ENCODE measurements around the gene PDCD5.

The PDCD5 gene

DNA sequence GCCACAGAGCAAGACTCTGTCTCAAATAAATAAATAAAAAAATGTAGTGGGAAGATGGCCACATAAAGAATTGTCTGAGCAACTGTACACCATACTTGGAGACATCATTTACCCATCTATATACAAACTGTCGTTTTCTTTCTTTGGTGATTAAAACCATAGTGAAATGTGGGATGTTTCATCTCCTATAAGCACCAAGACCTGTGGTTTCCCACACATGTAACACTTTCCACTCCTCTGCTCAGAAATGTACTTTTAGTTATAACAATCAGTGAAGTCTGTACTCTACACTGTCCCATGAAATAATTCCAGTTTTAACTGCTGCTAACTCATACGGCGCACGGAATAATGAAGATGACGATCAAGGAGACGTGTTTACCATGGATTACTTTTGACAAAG lies 18.3 kb downstream of the PDCD5 start:
- Mint-ChIP-seq H3K4me3 (no peak overlapping the region), H3K36me3 (ENCODE audit: low read depth) (peaks cover 30% of the 10 kb centered on the region), H3K27ac (no peak overlapping the region), H3K27me3 (ENCODE audit: low read depth) (no peaks in the 10 kb centered on the region), H3K4me1 (ENCODE audit: low read depth) (peaks cover 6% of the 10 kb centered on the region), H3K9me3 (no peaks in the 10 kb centered on the region)
- no peak for DNase-seq (ENCODE audit: low spot score)

DNA sequence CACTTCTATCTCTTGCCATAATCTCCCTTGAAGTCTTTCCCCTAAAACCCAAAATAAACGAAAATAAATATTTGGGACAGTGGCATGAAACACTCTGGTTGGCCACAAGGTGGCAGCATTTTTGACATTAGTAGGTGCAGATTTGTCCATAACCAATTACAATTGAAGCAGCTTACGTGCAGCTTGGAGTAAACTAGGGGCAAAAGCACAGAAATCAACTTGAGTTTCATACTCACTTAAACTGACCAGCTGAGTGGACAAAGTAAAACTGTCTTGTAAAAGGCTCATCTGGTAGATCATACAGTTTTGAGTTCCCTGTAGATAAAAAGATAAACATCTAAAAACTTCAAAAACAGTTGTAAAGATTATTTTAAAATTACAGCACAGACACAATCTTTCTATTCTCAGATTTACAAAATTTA lies 18.8 kb downstream of the PDCD5 start:
- Mint-ChIP-seq H3K36me3 (ENCODE audit: low read depth) (peaks cover 27% of the 10 kb centered on the region), H3K27ac (peak overlapping the region; percentile 32), H3K4me1 (ENCODE audit: low read depth) (peaks cover 6% of the 10 kb centered on the region), H3K4me3 (no peak overlapping the region), H3K27me3 (ENCODE audit: low read depth) (no peaks in the 10 kb centered on the region), H3K9me3 (no peaks in the 10 kb centered on the region)
- DNase-seq (ENCODE audit: low spot score): peak; percentile 10

DNA sequence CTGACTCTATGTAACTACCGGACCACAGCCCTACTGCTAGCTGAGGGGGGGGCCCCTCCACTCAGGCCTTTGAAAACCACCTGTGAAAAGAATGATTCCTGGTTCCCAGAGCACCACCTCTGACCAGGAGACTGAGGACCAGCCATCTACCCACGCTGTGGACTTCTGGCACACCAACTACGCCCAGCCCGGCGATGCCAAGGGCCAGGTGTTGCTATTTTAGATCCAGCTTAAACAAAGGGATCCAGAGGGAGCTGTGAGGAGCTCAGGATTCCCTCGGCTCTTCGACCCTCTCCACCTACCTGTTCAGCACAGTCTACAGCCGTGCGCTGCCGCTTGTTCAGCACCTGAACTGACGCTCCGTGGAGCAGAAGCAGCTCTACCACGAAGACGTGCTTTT lies 23.0 kb downstream of the PDCD5 start:
- Mint-ChIP-seq H3K27ac (no peak overlapping the region), H3K27me3 (ENCODE audit: low read depth) (no peaks in the 10 kb centered on the region), H3K9me3 (no peaks in the 10 kb centered on the region), H3K4me1 (ENCODE audit: low read depth) (peaks cover 6% of the 10 kb centered on the region), H3K36me3 (ENCODE audit: low read depth) (peaks cover 21% of the 10 kb centered on the region), H3K4me3 (no peak overlapping the region)
- DNase-seq (ENCODE audit: low spot score): no peak

DNA sequence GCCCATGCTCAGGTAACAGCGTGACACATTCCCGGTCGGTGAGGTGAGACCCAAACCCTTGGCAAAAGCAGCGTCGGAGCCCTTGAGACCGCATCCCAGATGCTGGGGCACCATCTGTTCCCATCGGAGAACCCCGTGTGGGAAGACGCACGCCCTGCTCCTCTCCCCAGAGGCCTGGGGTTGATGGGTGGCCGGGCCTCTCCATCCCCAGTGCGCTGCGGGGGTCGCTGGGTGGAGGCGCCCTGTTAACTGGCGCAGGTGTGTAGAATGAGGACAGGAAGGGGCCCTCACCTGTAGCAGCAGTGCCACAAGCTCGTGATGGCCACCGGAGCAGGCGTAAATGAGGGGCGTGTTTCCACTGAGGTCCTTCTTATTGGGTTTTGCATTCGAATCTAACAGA lies 24.6 kb downstream of the PDCD5 start:
- Mint-ChIP-seq H3K27ac (no peak overlapping the region), H3K4me1 (ENCODE audit: low read depth) (no peaks in the 10 kb centered on the region), H3K27me3 (ENCODE audit: low read depth) (no peaks in the 10 kb centered on the region), H3K36me3 (ENCODE audit: low read depth) (peaks cover 17% of the 10 kb centered on the region), H3K4me3 (no peak overlapping the region), H3K9me3 (no peaks in the 10 kb centered on the region)
- no peak for DNase-seq (ENCODE audit: low spot score)

DNA sequence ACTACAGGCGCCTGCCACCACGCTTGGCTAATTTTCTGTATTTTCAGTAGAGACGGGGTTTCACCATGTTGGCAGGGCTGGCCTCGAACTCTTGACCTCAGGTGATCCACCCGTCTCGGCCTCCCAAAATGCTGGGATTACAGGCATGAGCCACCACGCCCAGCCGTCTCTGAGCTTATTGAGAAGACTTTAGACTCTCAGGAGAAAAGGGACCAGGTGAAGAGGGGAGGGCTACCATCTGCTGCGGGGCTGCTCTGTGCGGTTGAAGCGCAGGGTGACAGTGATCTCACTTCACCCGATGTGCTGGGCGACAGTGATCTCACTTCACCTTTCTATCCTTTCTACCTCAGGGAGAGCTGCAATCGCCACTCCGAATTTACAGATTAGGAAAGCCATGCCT lies 25.3 kb downstream of the PDCD5 start:
- no peaks in the 10 kb centered on the region for H3K27me3 Mint-ChIP-seq (ENCODE audit: low read depth)
- no peak overlapping the region for H3K27ac Mint-ChIP-seq
- no peaks in the 10 kb centered on the region for H3K4me1 Mint-ChIP-seq (ENCODE audit: low read depth)
- H3K36me3 Mint-ChIP-seq (ENCODE audit: low read depth): peaks cover 17% of the 10 kb centered on the region
- no peak for DNase-seq (ENCODE audit: low spot score)
- no peaks in the 10 kb centered on the region for H3K9me3 Mint-ChIP-seq
- no peak overlapping the region for H3K4me3 Mint-ChIP-seq

DNA sequence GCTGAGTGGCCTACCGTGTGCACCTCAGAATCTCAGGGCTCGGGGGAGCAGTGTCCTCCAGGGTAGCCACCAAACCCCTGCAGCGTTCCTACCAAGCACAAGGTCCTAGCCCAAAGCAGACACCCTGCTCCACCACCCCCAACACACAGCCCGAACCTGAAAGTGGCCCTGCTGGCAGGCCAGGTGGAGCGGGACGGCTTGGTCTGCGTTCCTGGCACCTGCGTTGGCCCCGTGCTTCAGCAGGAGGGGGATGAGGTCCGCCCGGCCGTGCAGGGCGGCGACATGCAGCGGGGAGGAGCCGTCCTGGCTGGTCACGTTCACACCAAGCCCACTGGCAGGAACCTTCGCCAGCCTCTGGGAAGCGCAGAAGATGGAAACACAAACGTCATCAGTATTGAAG lies 26.5 kb downstream of the PDCD5 start:
- H3K4me3 Mint-ChIP-seq: no peak overlapping the region
- no peaks in the 10 kb centered on the region for H3K4me1 Mint-ChIP-seq (ENCODE audit: low read depth)
- peaks cover 19% of the 10 kb centered on the region for H3K36me3 Mint-ChIP-seq (ENCODE audit: low read depth)
- no peak for DNase-seq (ENCODE audit: low spot score)
- no peaks in the 10 kb centered on the region for H3K27me3 Mint-ChIP-seq (ENCODE audit: low read depth)
- H3K27ac Mint-ChIP-seq: no peak overlapping the region
- H3K9me3 Mint-ChIP-seq: no peaks in the 10 kb centered on the region

DNA sequence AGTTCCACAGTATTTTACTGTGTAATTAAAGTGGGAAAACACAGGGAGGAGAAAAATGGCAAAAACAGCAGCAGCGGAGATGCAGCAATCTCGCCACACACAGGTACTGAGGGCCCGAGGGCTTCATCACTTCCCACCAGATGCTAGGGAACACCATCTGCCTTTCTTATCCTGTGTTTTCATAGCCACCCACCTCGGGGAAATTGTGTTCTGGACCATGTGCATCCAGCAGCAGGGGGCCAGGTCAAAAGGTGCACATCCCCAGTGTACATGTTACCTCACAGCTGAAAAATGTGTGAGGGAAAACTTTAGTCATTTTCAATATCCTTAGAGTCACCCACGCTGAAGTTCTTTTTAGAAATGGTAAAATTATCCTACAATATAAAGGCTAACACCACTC lies 30.2 kb downstream of the PDCD5 start:
- Mint-ChIP-seq H3K36me3 (ENCODE audit: low read depth) (peaks cover 36% of the 10 kb centered on the region), H3K27ac (no peak overlapping the region), H3K27me3 (ENCODE audit: low read depth) (no peaks in the 10 kb centered on the region), H3K4me1 (ENCODE audit: low read depth) (no peaks in the 10 kb centered on the region), H3K9me3 (no peaks in the 10 kb centered on the region), H3K4me3 (no peak overlapping the region)
- no peak for DNase-seq (ENCODE audit: low spot score)

DNA sequence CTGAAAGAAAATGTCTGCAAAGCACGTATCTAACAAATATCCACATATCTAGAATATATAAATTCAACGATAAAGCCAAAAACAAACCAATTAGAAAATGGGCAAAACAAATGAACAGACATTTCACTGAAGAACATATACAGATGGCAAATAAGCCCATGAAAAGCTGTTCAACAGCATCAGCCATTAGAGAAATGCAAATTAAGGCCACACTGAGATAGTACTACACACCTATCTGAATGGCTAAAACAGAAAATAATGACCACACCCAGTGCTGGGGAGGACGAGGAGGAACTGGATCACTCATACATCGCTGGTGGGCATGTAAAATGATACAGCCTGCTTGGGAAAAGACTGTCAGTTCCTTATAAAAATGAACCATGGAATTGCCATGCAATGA lies 32.0 kb downstream of the PDCD5 start:
- H3K9me3 Mint-ChIP-seq: no peaks in the 10 kb centered on the region
- H3K27ac Mint-ChIP-seq: no peak overlapping the region
- H3K36me3 Mint-ChIP-seq (ENCODE audit: low read depth): peaks cover 35% of the 10 kb centered on the region
- no peak overlapping the region for H3K4me3 Mint-ChIP-seq
- no peak for DNase-seq (ENCODE audit: low spot score)
- no peaks in the 10 kb centered on the region for H3K27me3 Mint-ChIP-seq (ENCODE audit: low read depth)
- H3K4me1 Mint-ChIP-seq (ENCODE audit: low read depth): no peaks in the 10 kb centered on the region

DNA sequence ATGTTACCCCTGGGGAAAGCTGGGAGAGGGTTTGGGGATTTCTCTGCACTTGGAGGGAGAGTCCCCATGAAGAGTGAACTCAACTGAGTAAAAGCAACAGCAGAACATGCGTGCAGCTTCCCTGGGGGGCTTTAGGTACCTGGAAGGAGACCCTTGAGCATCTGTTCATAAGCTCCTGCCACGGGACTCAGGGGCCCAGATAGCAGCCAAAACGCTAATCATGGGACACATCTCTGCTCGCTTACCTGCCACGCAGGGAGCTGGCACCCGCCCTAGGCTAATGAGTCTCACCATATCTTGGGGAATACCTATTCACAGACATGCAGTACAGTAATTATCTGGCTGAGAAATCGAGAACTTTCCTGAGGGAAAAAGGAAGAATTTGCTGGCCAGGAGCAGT lies 33.9 kb downstream of the PDCD5 start:
- no peaks in the 10 kb centered on the region for H3K27me3 Mint-ChIP-seq (ENCODE audit: low read depth)
- H3K9me3 Mint-ChIP-seq: no peaks in the 10 kb centered on the region
- DNase-seq (ENCODE audit: low spot score): no peak
- H3K4me1 Mint-ChIP-seq (ENCODE audit: low read depth): no peaks in the 10 kb centered on the region
- peaks cover 36% of the 10 kb centered on the region for H3K36me3 Mint-ChIP-seq (ENCODE audit: low read depth)
- H3K4me3 Mint-ChIP-seq: no peak overlapping the region
- no peak overlapping the region for H3K27ac Mint-ChIP-seq

DNA sequence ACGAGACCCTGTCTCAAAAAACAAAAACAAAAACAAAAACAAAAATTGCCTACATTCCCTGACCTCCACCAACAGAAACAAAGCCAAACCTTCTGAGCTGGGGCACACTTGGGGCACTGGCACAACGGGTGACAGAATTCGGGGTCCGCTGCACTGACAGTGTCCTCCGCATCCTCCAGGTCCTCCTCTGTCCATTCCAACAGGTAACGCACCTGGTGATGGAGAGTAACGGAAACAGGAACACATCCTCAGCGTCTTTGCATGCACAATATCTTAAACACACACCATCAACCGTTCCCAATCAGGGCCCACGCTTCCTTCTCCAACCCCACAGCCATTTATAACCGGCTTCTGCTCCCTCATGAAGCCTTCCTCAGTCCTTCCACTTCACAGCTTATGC lies 34.6 kb downstream of the PDCD5 start:
- H3K27me3 Mint-ChIP-seq (ENCODE audit: low read depth): no peaks in the 10 kb centered on the region
- no peak overlapping the region for H3K27ac Mint-ChIP-seq
- DNase-seq (ENCODE audit: low spot score): no peak
- no peak overlapping the region for H3K4me3 Mint-ChIP-seq
- H3K9me3 Mint-ChIP-seq: no peaks in the 10 kb centered on the region
- peaks cover 36% of the 10 kb centered on the region for H3K36me3 Mint-ChIP-seq (ENCODE audit: low read depth)
- H3K4me1 Mint-ChIP-seq (ENCODE audit: low read depth): no peaks in the 10 kb centered on the region

DNA sequence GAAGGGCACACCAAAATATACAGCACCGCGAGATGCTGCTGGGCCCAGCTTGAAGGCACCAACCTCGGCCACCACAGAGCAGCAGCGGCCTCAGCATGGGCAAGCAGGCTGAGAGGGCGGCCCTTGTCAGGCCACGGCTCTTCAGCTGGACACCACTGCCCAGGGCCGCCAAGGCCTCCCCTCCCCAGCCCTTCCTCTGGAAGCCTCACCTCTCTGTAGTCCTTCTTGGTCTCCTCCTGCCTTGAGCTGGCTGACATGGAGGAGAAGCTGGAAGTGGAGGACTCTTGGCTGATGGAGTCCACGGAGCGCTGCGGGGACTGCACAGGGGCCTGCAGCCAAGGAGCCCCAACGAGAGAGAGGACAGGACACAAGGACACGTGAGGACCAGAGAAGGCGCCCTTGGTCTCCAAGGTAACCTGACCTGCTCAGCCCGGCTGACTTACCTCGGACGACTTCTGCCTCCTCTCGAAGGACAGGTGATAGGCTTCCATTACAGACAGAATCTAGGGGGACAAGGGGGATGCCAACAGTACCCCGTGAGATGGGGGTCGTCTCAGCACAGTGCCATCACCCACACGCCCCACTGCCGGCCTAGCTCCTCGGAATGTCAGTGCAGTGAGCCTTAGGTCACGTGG lies 38.2 kb downstream of the PDCD5 start:
- Mint-ChIP-seq H3K9me3 (no peaks in the 10 kb centered on the region), H3K4me3 (no peak overlapping the region), H3K27me3 (ENCODE audit: low read depth) (no peaks in the 10 kb centered on the region), H3K36me3 (ENCODE audit: low read depth) (peaks cover 38% of the 10 kb centered on the region), H3K4me1 (ENCODE audit: low read depth) (no peaks in the 10 kb centered on the region), H3K27ac (no peak overlapping the region)
- no peak for DNase-seq (ENCODE audit: low spot score)

DNA sequence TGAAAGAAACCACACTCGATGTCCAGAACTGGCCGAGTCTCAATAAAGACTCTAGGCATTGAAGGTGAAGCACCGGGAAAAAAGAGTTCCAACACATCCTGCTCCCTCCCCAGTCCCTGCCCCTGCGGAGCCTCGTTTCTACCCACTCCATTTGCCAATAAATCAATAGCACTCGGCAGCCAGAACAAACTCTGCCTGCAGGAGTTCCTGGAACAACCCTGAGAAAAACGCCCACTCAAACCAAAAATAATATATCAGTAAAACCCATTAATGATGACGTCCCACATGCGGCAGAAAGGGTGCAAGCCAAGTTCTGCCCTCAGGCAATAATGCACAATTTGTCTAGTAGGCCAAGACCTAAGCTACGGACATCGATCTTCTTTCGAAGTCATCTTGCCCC lies 41.0 kb downstream of the PDCD5 start:
- peaks cover 24% of the 10 kb centered on the region for H3K36me3 Mint-ChIP-seq (ENCODE audit: low read depth)
- DNase-seq (ENCODE audit: low spot score): no peak
- no peaks in the 10 kb centered on the region for H3K27me3 Mint-ChIP-seq (ENCODE audit: low read depth)
- H3K27ac Mint-ChIP-seq: no peak overlapping the region
- H3K4me3 Mint-ChIP-seq: no peak overlapping the region
- no peaks in the 10 kb centered on the region for H3K4me1 Mint-ChIP-seq (ENCODE audit: low read depth)
- H3K9me3 Mint-ChIP-seq: no peaks in the 10 kb centered on the region

DNA sequence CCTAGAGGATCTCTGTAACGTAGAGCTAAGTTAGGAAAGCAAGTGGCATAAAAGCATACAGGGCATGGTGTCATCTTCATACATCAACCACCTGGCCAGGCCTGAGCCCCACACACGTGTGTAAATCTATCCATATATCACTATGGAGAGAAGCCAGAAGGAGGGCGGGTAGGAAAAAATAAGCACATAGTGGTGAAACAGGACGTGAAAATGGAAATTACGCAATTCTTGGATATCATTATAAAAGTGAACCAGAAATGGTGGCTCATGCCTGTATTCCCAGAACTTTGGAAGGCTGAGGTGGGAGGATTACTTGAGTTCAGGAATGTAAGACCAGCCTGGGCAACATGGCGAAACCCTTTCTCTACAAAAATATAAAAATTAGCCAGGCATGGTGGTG lies 43.4 kb downstream of the PDCD5 start:
- Mint-ChIP-seq H3K9me3 (no peaks in the 10 kb centered on the region), H3K4me1 (ENCODE audit: low read depth) (no peaks in the 10 kb centered on the region), H3K27me3 (ENCODE audit: low read depth) (no peaks in the 10 kb centered on the region), H3K4me3 (no peak overlapping the region), H3K36me3 (ENCODE audit: low read depth) (peaks cover 19% of the 10 kb centered on the region), H3K27ac (no peak overlapping the region)
- no peak for DNase-seq (ENCODE audit: low spot score)

DNA sequence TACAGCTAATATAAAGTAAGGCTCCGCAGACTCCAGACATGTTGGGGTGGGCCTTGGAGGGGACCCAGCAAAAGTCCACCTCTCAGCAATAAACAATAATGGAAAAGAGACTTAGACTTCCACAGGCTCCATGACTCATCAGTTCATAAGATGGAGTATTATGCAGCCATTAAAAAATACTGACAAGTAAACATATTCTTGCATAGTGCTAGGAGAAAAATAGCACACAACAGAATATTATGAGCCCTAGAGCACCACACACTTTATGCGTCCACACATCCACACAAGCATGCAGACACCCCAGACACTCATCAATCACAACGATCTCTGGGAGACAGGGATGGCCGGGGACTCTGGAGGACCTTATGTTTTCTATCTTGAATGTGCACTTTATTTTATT lies 46.0 kb downstream of the PDCD5 start:
- no peaks in the 10 kb centered on the region for H3K4me1 Mint-ChIP-seq (ENCODE audit: low read depth)
- no peaks in the 10 kb centered on the region for H3K9me3 Mint-ChIP-seq
- H3K27me3 Mint-ChIP-seq (ENCODE audit: low read depth): no peaks in the 10 kb centered on the region
- no peak overlapping the region for H3K4me3 Mint-ChIP-seq
- no peak for DNase-seq (ENCODE audit: low spot score)
- H3K27ac Mint-ChIP-seq: no peak overlapping the region
- H3K36me3 Mint-ChIP-seq (ENCODE audit: low read depth): peaks cover 13% of the 10 kb centered on the region

DNA sequence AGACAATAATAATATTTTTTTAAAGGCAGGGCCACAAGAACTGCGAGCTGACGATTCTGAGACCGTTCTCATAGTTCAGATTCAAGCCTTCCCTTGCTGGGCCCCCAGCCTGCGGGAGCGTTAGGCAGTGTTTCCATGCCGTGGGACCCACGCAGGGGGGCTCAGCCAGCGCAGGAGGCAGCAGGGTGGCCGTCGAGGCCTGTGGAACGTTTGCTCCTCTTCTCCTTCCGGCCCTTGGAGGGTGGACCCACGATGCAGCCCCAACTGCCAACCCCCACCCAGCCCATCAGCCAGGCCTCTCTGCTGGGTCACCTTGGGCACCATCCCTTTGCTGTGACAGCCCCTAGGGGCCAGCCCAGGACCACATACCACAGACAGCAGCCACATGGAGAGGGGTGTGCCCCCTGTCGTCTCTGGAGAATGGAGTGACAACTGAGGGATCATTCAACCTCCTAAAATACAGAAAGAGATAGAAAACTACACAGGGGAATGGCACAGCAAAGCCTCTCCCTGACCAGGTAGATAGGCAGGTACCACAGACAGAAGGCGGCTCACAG lies 46.8 kb downstream of the PDCD5 start:
- Mint-ChIP-seq H3K27me3 (ENCODE audit: low read depth) (no peaks in the 10 kb centered on the region), H3K9me3 (no peaks in the 10 kb centered on the region), H3K4me1 (ENCODE audit: low read depth) (no peaks in the 10 kb centered on the region), H3K27ac (no peak overlapping the region), H3K36me3 (ENCODE audit: low read depth) (peaks cover 7% of the 10 kb centered on the region), H3K4me3 (no peak overlapping the region)
- no peak for DNase-seq (ENCODE audit: low spot score)

Data from T-helper 2 cell treated with Interferon-gamma antibody and Interleukin-4, amounts not matched to agents 5 μg/mL and 100 μg/mL, for 36 hours (primary cell).